BJ (cell line): Measurements from ENCODE around the gene CPSF4L. TPM values are rescaled to one million over a fixed set of nuclear protein-coding genes. Genes with fewer than 3 reads are reported as not detected.

Source experiments
- CTCF ChIA-PET: fragments of 350-600 bp; formaldehyde crosslinking; extraction: SDS; loops from one replicate; lab custom pipeline; 2021; ENCODE audit warnings: antibody characterized with exemption, inconsistent platforms; lab: Yijun Ruan, JAX
- POLR2A ChIA-PET: fragments of 300-600 bp; sonication (Branson Sonifier 250); formaldehyde crosslinking; extraction: SDS; loops from one replicate; lab custom pipeline; 2021; ENCODE audit warnings: antibody characterized with exemption; lab: Charles Lee
- DNase-seq: peaks from one replicate; pipeline ENCODE4 v3.0.0-alpha.2; 2011; ENCODE audit warnings: low read depth
- H3K27me3 ChIP-seq: 2 replicates; pipeline ENCODE4 v1.6.0; 2011; ENCODE audit warnings: low read length; ENCODE audit not compliant: control insufficient read depth, insufficient read depth
- H3K36me3 ChIP-seq: 2 replicates; pipeline ENCODE4 v1.5.1; 2011; ENCODE audit warnings: low read length; ENCODE audit not compliant: control insufficient read depth, insufficient read depth
- H3K4me3 ChIP-seq: 2 replicates; pipeline ENCODE4 v1.5.1; 2011; ENCODE audit warnings: low read depth, mild to moderate bottlenecking, control low read depth, low read length
- polyA plus RNA-seq: library from polyadenylated mRNA; depleted of rRNA; stranded (reverse); fragments of >200 nt; gene quantifications from 2 replicates; pipeline ENCODE4 v1.2.3, GENCODE V29; 2011
- TF ChIP-seq, protein P1 (sequence below): IDR thresholded peaks from 2 replicates; pipeline ENCODE4 v1.5.1; 2011; ENCODE audit warnings: low read depth, mild to moderate bottlenecking, control low read depth, inconsistent platforms, low read length, moderate library complexity; ENCODE audit not compliant: insufficient read depth

The CPSF4L gene
- polyA plus RNA-seq, 1 experiment: 0.13 TPM

DNA sequence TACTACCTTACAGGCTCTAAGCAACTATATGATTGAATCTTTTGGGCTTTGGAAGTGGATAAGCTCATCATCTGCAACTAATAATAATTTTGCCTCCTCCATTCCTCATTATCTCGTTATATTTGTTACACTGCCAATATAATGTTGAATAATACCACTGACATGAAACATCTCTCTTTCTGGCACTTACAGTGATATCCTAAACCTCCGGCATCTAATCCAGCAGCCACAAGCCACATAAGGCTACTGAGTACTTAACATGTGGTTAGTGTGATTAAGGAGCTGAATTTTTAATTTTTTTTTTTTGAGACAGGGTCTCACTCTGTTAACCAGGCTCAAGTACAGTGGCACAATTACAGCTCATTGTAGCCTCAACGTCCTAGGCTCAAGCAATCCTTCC lies 40.5 kb upstream of the CPSF4L start:
- ChIA-PET CTCF (interaction anchor here (0.7 to 1.9 kb wide), 4 partner anchors 11 to 63 kb away, joined by 3 to 6 read pairs (median 4); no protein-coding TSS in a partner anchor), POLR2A (no interaction called here)
- no peak overlapping the region for H3K4me3 ChIP-seq
- DNase-seq: no peak
- no peaks in the 10 kb centered on the region for H3K27me3 ChIP-seq
- H3K36me3 ChIP-seq: 0 out of 2 replicates have a peak, but pooled peaks cover 3% of the 10 kb centered on the region
- TF ChIP-seq, protein P1, sequence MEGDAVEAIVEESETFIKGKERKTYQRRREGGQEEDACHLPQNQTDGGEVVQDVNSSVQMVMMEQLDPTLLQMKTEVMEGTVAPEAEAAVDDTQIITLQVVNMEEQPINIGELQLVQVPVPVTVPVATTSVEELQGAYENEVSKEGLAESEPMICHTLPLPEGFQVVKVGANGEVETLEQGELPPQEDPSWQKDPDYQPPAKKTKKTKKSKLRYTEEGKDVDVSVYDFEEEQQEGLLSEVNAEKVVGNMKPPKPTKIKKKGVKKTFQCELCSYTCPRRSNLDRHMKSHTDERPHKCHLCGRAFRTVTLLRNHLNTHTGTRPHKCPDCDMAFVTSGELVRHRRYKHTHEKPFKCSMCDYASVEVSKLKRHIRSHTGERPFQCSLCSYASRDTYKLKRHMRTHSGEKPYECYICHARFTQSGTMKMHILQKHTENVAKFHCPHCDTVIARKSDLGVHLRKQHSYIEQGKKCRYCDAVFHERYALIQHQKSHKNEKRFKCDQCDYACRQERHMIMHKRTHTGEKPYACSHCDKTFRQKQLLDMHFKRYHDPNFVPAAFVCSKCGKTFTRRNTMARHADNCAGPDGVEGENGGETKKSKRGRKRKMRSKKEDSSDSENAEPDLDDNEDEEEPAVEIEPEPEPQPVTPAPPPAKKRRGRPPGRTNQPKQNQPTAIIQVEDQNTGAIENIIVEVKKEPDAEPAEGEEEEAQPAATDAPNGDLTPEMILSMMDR: no peak

DNA sequence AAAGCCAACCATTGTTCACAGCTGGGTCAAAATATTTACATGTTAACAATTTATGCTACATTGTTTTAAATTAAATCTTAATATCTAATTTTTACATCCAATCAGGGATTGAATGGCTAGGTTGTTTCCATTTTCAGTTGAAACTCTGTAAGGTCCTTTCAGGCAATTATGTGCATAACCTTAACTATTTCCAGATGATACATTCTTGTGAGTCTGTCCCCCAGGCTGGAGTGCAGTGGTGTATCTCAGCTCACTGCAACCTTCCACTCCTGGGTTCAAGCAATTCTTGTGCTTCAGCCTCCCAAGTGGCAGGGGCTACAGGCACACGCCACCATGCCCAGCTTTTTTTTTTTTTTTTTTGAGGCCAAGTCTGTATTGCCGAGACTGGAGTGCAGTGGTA lies 39.7 kb upstream of the CPSF4L start:
- Histone ChIP-seq H3K4me3 (no peak overlapping the region), H3K36me3 (no peaks in the 10 kb centered on the region), H3K27me3 (no peaks in the 10 kb centered on the region)
- POLR2A ChIA-PET: interaction anchor here (0.6 kb wide), 1 partner anchor 347 kb away, joined by 17 read pairs; no protein-coding TSS in a partner anchor
- CTCF ChIA-PET: interaction anchor here (1.5 to 1.9 kb wide), 2 partner anchors 10 to 20 kb away, joined by 4 to 6 read pairs; no protein-coding TSS in a partner anchor
- DNase-seq: no peak
- TF ChIP-seq, protein P1: no peak

DNA sequence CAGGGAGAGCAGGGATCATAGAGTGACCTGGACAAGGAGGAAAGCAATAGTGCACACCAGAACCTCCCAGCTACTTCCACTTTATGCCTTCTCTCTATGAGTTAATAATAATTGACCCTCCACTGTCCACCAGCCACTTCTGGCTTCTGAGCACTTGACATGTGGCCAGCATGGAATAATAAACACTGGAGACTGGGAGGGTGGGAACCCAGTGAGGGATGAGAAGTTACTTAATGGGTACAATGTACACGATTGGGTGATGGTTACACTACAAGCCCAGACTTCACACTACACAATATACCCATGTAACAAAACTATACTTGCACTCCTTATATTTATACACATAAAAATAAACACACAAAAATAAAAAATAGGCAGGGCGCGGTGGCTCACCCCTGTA lies 38.7 kb upstream of the CPSF4L start:
- ChIA-PET POLR2A (no interaction called here), CTCF (interaction anchor here (1.0 kb wide), 2 partner anchors 8 to 45 kb away, joined by 3 to 4 read pairs; no protein-coding TSS in a partner anchor)
- DNase-seq: no peak
- Histone ChIP-seq H3K36me3 (no peaks in the 10 kb centered on the region), H3K4me3 (no peak overlapping the region), H3K27me3 (no peaks in the 10 kb centered on the region)
- TF ChIP-seq, protein P1: no peak

DNA sequence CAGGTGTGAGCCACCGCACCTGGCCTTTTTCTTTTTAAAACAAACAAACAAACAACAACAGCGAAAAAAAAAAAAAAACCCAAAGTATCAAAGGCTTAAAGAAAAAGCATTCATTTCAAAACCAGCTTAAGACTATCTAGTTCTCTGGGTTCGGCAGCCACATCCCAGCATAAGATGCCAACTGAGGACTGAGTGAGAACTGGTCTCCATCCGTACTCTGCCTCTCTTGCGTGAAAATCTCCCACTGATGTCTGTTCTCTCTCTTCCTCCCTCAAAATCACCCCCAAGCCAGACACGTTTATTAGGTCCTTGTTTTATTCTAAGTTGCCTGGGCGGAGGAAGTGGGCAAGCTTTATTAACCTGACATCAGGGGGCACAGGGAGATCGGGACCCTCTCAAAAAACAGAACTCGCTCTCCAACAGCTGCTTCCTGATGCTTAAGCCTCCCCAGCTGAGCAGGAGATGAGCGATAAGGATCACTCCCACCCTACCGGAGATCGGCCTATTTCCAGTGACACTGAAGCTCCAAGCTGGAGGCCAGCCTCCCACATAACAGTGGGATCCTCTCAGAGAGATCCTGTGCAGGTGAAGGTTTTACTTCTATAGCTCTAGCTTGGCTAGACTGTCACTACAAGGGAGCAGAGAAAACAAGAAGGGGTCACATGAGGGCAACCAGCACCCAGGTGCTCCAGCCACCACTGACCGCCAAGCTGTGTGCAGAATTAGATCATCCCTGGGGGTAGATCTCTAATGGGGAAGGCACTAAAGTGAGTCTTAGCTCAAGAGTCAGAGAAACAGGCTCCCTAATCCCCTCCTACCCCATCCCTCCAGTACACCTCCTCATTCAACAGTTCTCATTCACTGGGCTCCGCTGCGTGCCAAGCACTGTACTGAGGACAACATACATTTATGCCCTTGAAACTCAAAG lies 36.5 kb upstream of the CPSF4L start:
- DNase-seq: no peak
- H3K27me3 ChIP-seq: no peaks in the 10 kb centered on the region
- ChIA-PET POLR2A (no interaction called here), CTCF (interaction anchor here (1.4 to 1.5 kb wide), 2 partner anchors 12 to 44 kb away, joined by 3 read pairs; no protein-coding TSS in a partner anchor)
- TF ChIP-seq, protein P1: no peak
- H3K36me3 ChIP-seq: no peaks in the 10 kb centered on the region
- H3K4me3 ChIP-seq: no peak overlapping the region

DNA sequence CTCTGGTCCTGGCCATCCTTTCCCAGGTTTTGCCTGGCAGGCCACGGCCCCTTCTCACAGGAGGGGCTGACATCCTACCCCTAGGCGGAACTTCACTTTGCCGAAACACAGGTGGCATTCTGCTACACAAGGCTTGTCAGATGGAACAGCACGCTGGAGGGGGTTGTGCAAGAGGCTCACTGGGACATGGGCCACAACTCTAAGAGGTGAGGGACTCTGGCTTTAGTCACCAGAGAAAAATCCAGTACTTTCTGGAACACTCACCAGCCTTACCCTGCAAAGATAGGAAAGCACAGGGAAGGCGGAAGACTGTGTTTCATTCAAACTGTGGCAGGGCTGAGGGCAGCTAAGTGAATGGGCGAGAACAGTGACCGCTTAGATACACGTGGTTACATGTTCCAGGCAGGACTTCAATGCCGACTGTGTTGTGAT lies 31.8 kb upstream of the CPSF4L start:
- no peak overlapping the region for H3K4me3 ChIP-seq
- H3K27me3 ChIP-seq: no peaks in the 10 kb centered on the region
- TF ChIP-seq, protein P1: no peak
- peak; percentile 70 for DNase-seq
- ChIA-PET CTCF (interaction anchor here (0.9 to 1.5 kb wide), 2 partner anchors 17 to 36 kb away, joined by 3 to 4 read pairs; no protein-coding TSS in a partner anchor), POLR2A (no interaction called here)
- H3K36me3 ChIP-seq: no peaks in the 10 kb centered on the region; the same call in 1 of the 2 replicates
